Ascending aorta (tissue), 2 donors: ENCODE measurements around the gene TARBP1. TPM values are rescaled to one million over a fixed set of nuclear protein-coding genes. Genes with fewer than 3 reads are reported as not detected.

Experiments used
- DNase-seq, 2 donors: peaks; one replicate each; pipeline ENCODE4 v3.0.0-alpha.2; 2019; ENCODE audit warnings: low spot score in 2 of 2
- H3K27ac ChIP-seq, 2 donors: fragments of 200-600 bp; sonication (generic); one replicate each; pipeline ENCODE4 v1.5.1; 2016 to 2017; ENCODE audit warnings: mild to moderate bottlenecking in 1 of 2
- H3K27me3 ChIP-seq: fragments of 200-600 bp; sonication (generic); one replicate; pipeline ENCODE4 v1.5.1; 2017
- H3K36me3 ChIP-seq, 2 donors: fragments of 200-600 bp; sonication (generic); one replicate each; pipeline ENCODE4 v1.5.1; 2016
- H3K4me1 ChIP-seq, 2 donors: fragments of 200-600 bp; sonication (generic); one replicate each; pipeline ENCODE4 v1.5.1; 2016 to 2017; ENCODE audit warnings: mild to moderate bottlenecking in 1 of 2
- H3K4me3 ChIP-seq, 2 donors: fragments of 200-600 bp; sonication (generic); one replicate each; pipeline ENCODE4 v1.5.1; 2016 to 2017; ENCODE audit warnings: mild to moderate bottlenecking in 1 of 2
- H3K9me3 ChIP-seq, 2 donors: fragments of 200-600 bp; sonication (generic); one replicate each; pipeline ENCODE4 v1.5.1; 2016
- intact Hi-C: fragments of 100-400 bp; cut with DNase I; formaldehyde crosslinking; loops from one replicate; pipeline ENCODE4 v1.15.1; 2023
- total RNA-seq: library from RNA; depleted of rRNA; stranded (reverse); fragments of >200 nt; gene quantifications from one replicate; pipeline ENCODE4 v1.1.0, GENCODE V29; 2016
- TF ChIP-seq, protein P1 (sequence below), 3 experiments: fragments of 200-600 bp in 2 of 3; fragments of 450-650 bp in 1 of 3; sonication (generic) in 2 of 3; IDR thresholded peaks; one replicate each; pipeline ENCODE4 v1.5.1; 2016 to 2019; ENCODE audit warnings: antibody characterized with exemption in 3 of 3, mild to moderate bottlenecking in 1 of 3, moderate library complexity in 1 of 3

TARBP1 gene
- total RNA-seq, 1 donor from 2014 or later, result 19.2 TPM

DNA sequence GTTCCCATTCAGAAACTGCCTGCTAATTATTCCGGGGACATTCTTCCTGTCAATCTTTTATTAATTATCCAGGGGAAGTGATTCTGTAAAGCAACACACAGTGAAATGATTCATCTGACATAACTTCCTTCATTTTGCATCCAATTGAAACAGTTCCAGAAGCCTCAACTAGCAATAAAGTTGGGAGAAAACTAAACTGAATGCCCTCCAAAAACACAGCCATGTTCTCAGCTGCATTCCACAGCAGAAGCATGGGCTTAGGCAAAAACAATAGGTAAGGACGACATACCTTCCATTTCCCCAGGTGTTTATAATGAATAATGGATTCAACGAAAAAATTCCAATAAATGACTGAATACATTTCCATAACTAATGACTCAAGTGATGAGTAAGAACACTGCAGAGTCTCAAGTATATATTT is 36.9 kb upstream of the TARBP1 start:
- TF ChIP-seq, protein P1, sequence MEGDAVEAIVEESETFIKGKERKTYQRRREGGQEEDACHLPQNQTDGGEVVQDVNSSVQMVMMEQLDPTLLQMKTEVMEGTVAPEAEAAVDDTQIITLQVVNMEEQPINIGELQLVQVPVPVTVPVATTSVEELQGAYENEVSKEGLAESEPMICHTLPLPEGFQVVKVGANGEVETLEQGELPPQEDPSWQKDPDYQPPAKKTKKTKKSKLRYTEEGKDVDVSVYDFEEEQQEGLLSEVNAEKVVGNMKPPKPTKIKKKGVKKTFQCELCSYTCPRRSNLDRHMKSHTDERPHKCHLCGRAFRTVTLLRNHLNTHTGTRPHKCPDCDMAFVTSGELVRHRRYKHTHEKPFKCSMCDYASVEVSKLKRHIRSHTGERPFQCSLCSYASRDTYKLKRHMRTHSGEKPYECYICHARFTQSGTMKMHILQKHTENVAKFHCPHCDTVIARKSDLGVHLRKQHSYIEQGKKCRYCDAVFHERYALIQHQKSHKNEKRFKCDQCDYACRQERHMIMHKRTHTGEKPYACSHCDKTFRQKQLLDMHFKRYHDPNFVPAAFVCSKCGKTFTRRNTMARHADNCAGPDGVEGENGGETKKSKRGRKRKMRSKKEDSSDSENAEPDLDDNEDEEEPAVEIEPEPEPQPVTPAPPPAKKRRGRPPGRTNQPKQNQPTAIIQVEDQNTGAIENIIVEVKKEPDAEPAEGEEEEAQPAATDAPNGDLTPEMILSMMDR (IDR thresholded peaks at IDR 0.05), result no peak
- intact Hi-C loops, result no loop called here
- Histone ChIP-seq H3K36me3 (no peaks in the 10 kb centered on the region), H3K4me1 (peaks cover 6 to 11% of the 10 kb centered on the region in 2 donors), H3K9me3 (no peaks in the 10 kb centered on the region), H3K4me3 (no peak overlapping the region), H3K27me3 (no peaks in the 10 kb centered on the region), H3K27ac (peak overlapping the region; percentile 58 to 64)
- DNase-seq, result no peak

DNA sequence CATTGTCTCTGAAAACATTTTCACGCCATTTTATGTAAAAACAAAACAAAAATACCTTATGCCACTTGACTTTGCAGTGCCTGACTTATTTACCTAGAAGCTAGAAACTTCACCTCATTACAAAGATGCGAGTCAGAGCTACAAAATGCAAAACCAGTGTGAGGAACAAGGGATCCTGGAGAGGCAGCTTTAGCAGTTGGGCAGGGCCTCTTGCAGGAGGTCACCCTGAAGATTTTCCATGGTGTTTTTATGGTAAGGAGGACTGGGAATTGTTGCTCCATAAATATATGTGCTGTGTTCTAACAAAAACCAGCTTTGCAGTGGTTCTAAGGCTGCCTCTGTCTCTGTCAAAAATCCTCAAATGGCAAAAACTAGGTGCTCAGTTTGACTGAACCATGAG is 36.4 kb upstream of the TARBP1 start:
- intact Hi-C loops, result no loop called here
- peak overlapping the region; percentile 58 to 64 for H3K27ac ChIP-seq

DNA sequence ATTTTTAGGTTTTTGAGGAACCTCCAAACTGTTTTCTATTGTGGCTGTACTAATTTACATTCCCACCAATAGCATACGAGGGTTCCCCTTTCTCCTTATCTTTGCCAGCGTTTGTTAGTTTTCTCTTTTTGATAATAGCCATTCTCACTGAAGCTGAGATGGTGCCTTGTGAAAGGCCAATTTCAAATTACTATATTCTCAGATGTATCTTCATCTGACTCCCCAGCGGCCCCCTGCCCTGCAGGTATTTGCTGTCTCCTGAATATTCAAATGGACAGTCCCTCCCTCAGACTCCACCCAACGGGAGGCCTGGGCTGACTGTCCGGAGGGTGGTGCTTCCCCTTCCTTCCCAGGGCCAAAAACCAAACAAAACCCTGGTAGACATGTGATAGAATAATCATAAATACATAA is 33.5 kb upstream of the TARBP1 start:
- Histone ChIP-seq H3K27me3 (no peaks in the 10 kb centered on the region), H3K4me3 (no peak overlapping the region), H3K4me1 (peaks cover 6 to 11% of the 10 kb centered on the region in 2 donors), H3K27ac (no peak overlapping the region), H3K9me3 (no peaks in the 10 kb centered on the region), H3K36me3 (no peaks in the 10 kb centered on the region)
- TF ChIP-seq, protein P1 (IDR thresholded peaks at IDR 0.05), result no peak
- DNase-seq, result no peak
- intact Hi-C loops, result no loop called here

More for the DNA sequence above, 36.4 kb upstream of the TARBP1 start:
- H3K36me3 ChIP-seq, result no peaks in the 10 kb centered on the region
- TF ChIP-seq, protein P1 (IDR thresholded peaks at IDR 0.05), result no peak
- no peak overlapping the region for H3K4me3 ChIP-seq
- no peaks in the 10 kb centered on the region for H3K9me3 ChIP-seq
- peaks cover 6 to 11% of the 10 kb centered on the region in 2 donors for H3K4me1 ChIP-seq
- no peak for DNase-seq
- H3K27me3 ChIP-seq, result no peaks in the 10 kb centered on the region

DNA sequence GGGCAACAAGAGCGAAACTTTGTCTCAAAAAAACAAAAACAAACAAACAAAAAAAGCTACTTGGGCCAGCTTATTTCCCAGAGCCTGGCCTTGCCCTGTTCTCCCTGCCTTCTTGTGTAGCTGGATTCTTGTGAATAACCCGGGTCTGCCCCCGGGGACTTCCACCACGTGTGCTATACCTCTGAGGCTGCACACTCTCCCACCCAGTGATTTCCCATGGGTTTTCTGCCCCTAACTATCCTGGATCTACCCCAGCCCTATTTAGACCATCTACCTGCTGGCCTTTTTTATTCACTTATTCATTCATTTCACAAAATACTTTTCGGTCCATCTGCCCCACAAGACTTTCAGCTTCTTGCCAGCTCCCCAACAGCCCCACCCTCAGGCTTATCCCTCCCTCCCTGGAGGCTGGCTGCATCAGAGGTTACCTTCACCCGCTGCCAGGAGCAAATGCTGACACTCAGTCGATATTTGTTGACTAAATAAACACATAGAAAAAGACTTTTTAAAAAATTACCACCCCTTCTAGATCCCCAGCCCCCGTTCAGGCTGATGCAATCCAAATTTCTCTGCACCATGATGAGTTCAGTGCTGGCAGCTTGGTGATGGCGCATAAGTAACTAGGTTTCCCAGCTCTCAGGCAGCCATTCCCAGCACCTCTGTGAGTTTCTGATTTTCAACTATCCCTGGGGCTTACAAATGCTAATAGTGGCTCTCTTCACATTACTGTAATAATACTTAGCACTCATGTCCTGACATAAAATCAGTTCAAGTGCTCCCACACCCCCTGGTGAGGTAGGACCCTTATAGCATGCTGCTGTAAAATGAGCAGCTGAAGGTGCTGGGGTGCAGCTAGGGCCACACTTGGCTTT is 30.7 kb upstream of the TARBP1 start:
- H3K9me3 ChIP-seq, result no peaks in the 10 kb centered on the region
- no peaks in the 10 kb centered on the region for H3K36me3 ChIP-seq
- no peak overlapping the region for H3K4me3 ChIP-seq
- no peak for DNase-seq
- H3K27me3 ChIP-seq, result no peaks in the 10 kb centered on the region
- H3K27ac ChIP-seq, result no peak overlapping the region
- intact Hi-C loops, result no loop called here
- TF ChIP-seq, protein P1 (IDR thresholded peaks at IDR 0.05), result no peak
- peaks cover 0 to 5% of the 10 kb centered on the region in 2 donors for H3K4me1 ChIP-seq

- H3K4me3 ChIP-seq, result no peak overlapping the region
- DNase-seq, result no peak
- intact Hi-C loops, result no loop called here
- no peaks in the 10 kb centered on the region for H3K36me3 ChIP-seq
- no peaks in the 10 kb centered on the region for H3K27me3 ChIP-seq
- H3K4me1 ChIP-seq, result peaks cover 5 to 13% of the 10 kb centered on the region in 2 donors
- TF ChIP-seq, protein P1 (IDR thresholded peaks at IDR 0.05), result no peak
- no peak overlapping the region for H3K27ac ChIP-seq
- no peaks in the 10 kb centered on the region for H3K9me3 ChIP-seq
Observed at GRCh38 chr1:234507626-234508387, 28.8 kb upstream of the TARBP1 start.
